ENCODE measurements around the gene EMC1. TPM values are rescaled to one million over a fixed set of nuclear protein-coding genes. Genes with fewer than 3 reads are reported as not detected.
A peak's percentile ranks its signal among the peaks of the same experiment; 100 is the strongest.
"Not testable (repeated sequence)": the region's sequence is repeated elsewhere in the genome, so short reads cannot be mapped to it uniquely, and the experiment has no call there.

The EMC1 gene
- total RNA-seq, 4 donors from 2014 or later: 18.7 to 38.0 (median 34.7) TPM

- intact Hi-C loops (cut with DNase I): no loop called here
- Histone ChIP-seq H3K4me1 (no peaks in the 10 kb centered on the region), H3K27me3 (no peaks in the 10 kb centered on the region), H3K9me3 (no peaks in the 10 kb centered on the region), H3K27ac (no peak overlapping the region), H3K36me3 (peaks cover 6 to 100% (median 49%) of the 10 kb centered on the region in 3 donors), H3K4me3 (no peak overlapping the region)
- no peak for DNase-seq
- WGBS, 2 donors: 94 to 95% methylated on average over 6 to 7 of the region's 11 CpGs
- TF ChIP-seq POLR2A (IDR thresholded peaks at IDR 0.05) (no peak), CTCF (IDR thresholded peaks at IDR 0.05) (no peak)
Measured at GRCh38 chr1:19222573-19222972, 28.8 kb downstream of the EMC1 start.

- Histone ChIP-seq H3K27me3 (no peaks in the 10 kb centered on the region), H3K9me3 (no peaks in the 10 kb centered on the region), H3K27ac (peak overlapping the region in 1 of 4 donors; percentile 13), H3K36me3 (peaks cover 6 to 100% (median 34%) of the 10 kb centered on the region in 3 donors), H3K4me1 (no peaks in the 10 kb centered on the region), H3K4me3 (no peak overlapping the region)
- TF ChIP-seq POLR2A (IDR thresholded peaks at IDR 0.05): no peak
- TF ChIP-seq CTCF (IDR thresholded peaks at IDR 0.05): no peak
- DNase-seq: no peak
- 71 to 76% methylated on average over 7 of the region's 7 CpGs for WGBS, 2 donors
- intact Hi-C loops (cut with DNase I): no loop called here
Measured at GRCh38 chr1:19220991-19221390, 30.3 kb downstream of the EMC1 start.

GRCh38 chr1:19220080-19220846 is 31.1 kb downstream of the EMC1 start:
- TF ChIP-seq POLR2A (IDR thresholded peaks at IDR 0.05) (no peak), CTCF (IDR thresholded peaks at IDR 0.05) (no peak)
- Histone ChIP-seq H3K27me3 (no peaks in the 10 kb centered on the region), H3K4me3 (no peak overlapping the region), H3K27ac (peak overlapping the region in 1 of 4 donors; percentile 23), H3K4me1 (no peaks in the 10 kb centered on the region), H3K9me3 (no peaks in the 10 kb centered on the region), H3K36me3 (peaks cover 6 to 100% (median 27%) of the 10 kb centered on the region in 3 donors)
- DNase-seq: no peak
- intact Hi-C loops (cut with DNase I): no loop called here
- 87 to 90% methylated on average over 8 of the region's 8 CpGs for WGBS, 2 donors

GRCh38 chr1:19219451-19219850 is 31.9 kb downstream of the EMC1 start:
- H3K4me1 ChIP-seq: no peaks in the 10 kb centered on the region
- H3K4me3 ChIP-seq: no peak overlapping the region
- WGBS, 2 donors: 72 to 80% methylated on average over 7 of the region's 7 CpGs
- TF ChIP-seq CTCF (IDR thresholded peaks at IDR 0.05) (no peak), POLR2A (IDR thresholded peaks at IDR 0.05) (no peak)
- no peak overlapping the region for H3K27ac ChIP-seq
- H3K27me3 ChIP-seq: no peaks in the 10 kb centered on the region
- intact Hi-C loops (cut with DNase I): no loop called here
- DNase-seq: no peak
- H3K36me3 ChIP-seq: peaks cover 6 to 100% (median 27%) of the 10 kb centered on the region in 3 donors
- no peaks in the 10 kb centered on the region for H3K9me3 ChIP-seq

- H3K9me3 ChIP-seq; H3K4me3 ChIP-seq; intact Hi-C loops (cut with DNase I); H3K27me3 ChIP-seq; DNase-seq; H3K27ac ChIP-seq: not testable (repeated sequence)
- Histone ChIP-seq H3K4me1 (peaks cover 0 to 20% (median 4%) of the 10 kb centered on the region in 3 donors), H3K36me3 (peaks cover 0 to 94% (median 22%) of the 10 kb centered on the region in 3 donors)
- WGBS, 2 donors: 94 to 95% methylated on average over 4 of the region's 4 CpGs
Measured at GRCh38 chr1:19216585-19216984, 34.7 kb downstream of the EMC1 start.
